Measurements from ENCODE around the gene THAP9. TPM values are rescaled to one million over a fixed set of nuclear protein-coding genes. Genes with fewer than 3 reads are reported as not detected.

THAP9 gene
- total RNA-seq, 2 donors from 2014 or later, result 4.4 to 4.6 TPM

DNA sequence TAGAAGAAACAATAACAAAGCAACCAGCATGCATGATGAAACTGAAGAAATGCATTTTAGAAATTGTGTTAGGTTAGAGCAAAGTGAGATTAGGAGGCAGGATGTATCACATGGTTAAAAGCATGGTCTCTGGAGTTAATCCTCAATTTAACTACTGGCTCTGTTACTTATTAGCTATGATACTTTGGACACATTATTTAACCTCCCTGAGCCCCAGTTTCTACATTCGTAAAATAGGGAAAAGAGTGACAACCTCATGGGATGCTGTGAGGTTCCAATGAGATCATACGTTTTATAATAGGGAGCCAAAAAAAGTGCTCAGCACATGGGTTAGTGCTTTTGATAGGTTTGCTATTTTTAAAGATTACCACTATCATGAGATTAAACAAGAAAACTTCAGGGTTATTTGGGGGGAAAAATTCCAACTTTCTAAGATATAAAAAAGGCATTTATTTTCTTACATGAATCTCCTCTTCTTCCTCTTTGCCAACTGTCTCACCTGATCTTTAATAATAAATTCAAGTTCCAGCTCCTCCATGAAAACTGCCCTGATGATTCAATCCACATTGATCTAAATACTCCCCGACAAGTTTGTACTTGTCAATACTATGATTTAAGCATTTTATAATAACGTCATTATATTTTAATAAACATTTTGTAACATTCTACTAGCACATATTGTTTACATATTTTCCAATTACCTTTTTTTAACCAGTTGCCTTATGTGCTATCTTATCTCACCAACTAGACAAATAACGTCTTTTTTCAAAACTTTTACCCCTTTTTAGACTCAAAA lies 14.2 kb upstream of the THAP9 start:
- peaks cover 57% of the 10 kb centered on the region for H3K4me1 Mint-ChIP-seq (ENCODE audit: low read depth)
- DNase-seq (no peak), ATAC-seq (replicated peaks in 1 of 2) (no peak)
- peaks cover 2 to 4% of the 10 kb centered on the region in 2 donors for H3K36me3 Mint-ChIP-seq (ENCODE audit: insufficient read depth in 2 of 2)
- no peaks in the 10 kb centered on the region for H3K27me3 Mint-ChIP-seq (ENCODE audit: low read depth)
- H3K27ac Mint-ChIP-seq, result peak overlapping the region; percentile 2
- no peak overlapping the region for H3K4me3 Mint-ChIP-seq
- H3K9me3 Mint-ChIP-seq, result no peaks in the 10 kb centered on the region

GRCh38 chr4:82889287-82889686 lies 11.2 kb upstream of the THAP9 start:
- peak overlapping the region; percentile 89 to 93 for H3K4me3 Mint-ChIP-seq
- peaks cover 66% of the 10 kb centered on the region for H3K4me1 Mint-ChIP-seq (ENCODE audit: low read depth)
- no peaks in the 10 kb centered on the region for H3K27me3 Mint-ChIP-seq (ENCODE audit: low read depth)
- peaks cover 2 to 5% of the 10 kb centered on the region in 2 donors for H3K36me3 Mint-ChIP-seq (ENCODE audit: insufficient read depth in 2 of 2)
- DNase-seq, result no peak
- ATAC-seq (replicated peaks in 1 of 2), result no peak
- H3K27ac Mint-ChIP-seq, result peak overlapping the region; percentile 92
- H3K9me3 Mint-ChIP-seq, result no peaks in the 10 kb centered on the region

DNA sequence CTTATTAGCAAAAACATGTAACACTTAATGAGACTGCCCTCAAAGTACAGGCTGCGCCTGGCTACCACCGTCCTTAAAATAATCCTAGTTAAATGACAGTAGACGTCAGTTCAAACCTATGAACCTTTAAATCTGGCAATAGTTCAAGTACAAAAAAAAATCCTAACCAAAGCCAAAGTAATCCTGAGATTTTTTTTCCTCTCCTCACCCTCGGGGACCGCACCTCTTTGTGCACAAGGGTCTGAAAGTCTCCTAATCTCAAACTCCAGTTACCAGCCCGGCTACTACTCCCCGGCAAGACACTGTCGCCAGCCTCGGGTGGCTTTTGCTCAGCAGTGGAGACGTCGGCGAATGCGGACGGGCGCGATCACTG lies 10.0 kb upstream of the THAP9 start:
- Mint-ChIP-seq H3K4me3 (peak overlapping the region; percentile 89 to 93), H3K27ac (peak overlapping the region; percentile 92), H3K9me3 (no peaks in the 10 kb centered on the region), H3K36me3 (ENCODE audit: insufficient read depth in 2 of 2) (peaks cover 2 to 12% of the 10 kb centered on the region in 2 donors), H3K4me1 (ENCODE audit: low read depth) (peaks cover 65% of the 10 kb centered on the region), H3K27me3 (ENCODE audit: low read depth) (no peaks in the 10 kb centered on the region)
- DNase-seq (no peak), ATAC-seq (replicated peaks in 1 of 2) (peak; percentile 60 to 69)

GRCh38 chr4:82890901-82891706 lies 9.4 kb upstream of the THAP9 start, which contains the start of gene SEC31A:
Gene SEC31A, minus strand, starts transcription at chr4:82891153. Its CDS starts 9,217 bp downstream, at chr4:82881936.
- Mint-ChIP-seq H3K36me3 (ENCODE audit: insufficient read depth in 2 of 2) (peaks cover 0 to 14% of the 10 kb centered on the region in 2 donors), H3K9me3 (no peaks in the 10 kb centered on the region), H3K4me1 (ENCODE audit: low read depth) (peaks cover 65% of the 10 kb centered on the region), H3K4me3 (peak within 1 kb of the TSS; percentile 89 to 93), H3K27ac (peak within 1 kb of the TSS; percentile 92), H3K27me3 (ENCODE audit: low read depth) (no peaks in the 10 kb centered on the region)
- peak; percentile 98 to 99 for DNase-seq
- ATAC-seq (replicated peaks in 1 of 2), result peak; percentile 94 to 95

GRCh38 chr4:82891707-82892466 lies 8.6 kb upstream of the THAP9 start:
- peaks cover under 1 to 17% of the 10 kb centered on the region in 2 donors for H3K36me3 Mint-ChIP-seq (ENCODE audit: insufficient read depth in 2 of 2)
- peak overlapping the region; percentile 87 for H3K27ac Mint-ChIP-seq
- H3K4me3 Mint-ChIP-seq, result peak overlapping the region; percentile 89 to 93
- DNase-seq, result no peak
- no peaks in the 10 kb centered on the region for H3K9me3 Mint-ChIP-seq
- ATAC-seq (replicated peaks in 1 of 2), result no peak
- H3K4me1 Mint-ChIP-seq (ENCODE audit: low read depth), result peaks cover 61% of the 10 kb centered on the region
- no peaks in the 10 kb centered on the region for H3K27me3 Mint-ChIP-seq (ENCODE audit: low read depth)

DNA sequence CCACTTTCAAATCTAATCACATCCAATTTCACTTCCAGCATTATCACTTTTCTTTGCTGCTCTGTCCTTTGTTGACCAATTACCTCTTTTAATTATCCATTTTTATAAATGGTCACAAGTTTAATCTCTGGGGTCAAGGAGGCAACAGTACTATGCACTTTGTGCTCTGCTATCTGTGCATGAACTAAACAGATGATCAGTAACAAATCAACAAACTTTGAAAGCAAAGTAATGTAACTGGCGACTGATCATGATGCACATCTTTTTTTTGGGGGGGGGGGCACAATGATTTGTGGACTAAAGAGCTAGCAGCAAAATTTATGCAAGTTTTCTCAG lies 8.1 kb upstream of the THAP9 start:
- Mint-ChIP-seq H3K36me3 (ENCODE audit: insufficient read depth in 2 of 2) (peaks cover 2 to 20% of the 10 kb centered on the region in 2 donors), H3K27me3 (ENCODE audit: low read depth) (no peaks in the 10 kb centered on the region), H3K9me3 (no peaks in the 10 kb centered on the region), H3K27ac (peak overlapping the region; percentile 87), H3K4me1 (ENCODE audit: low read depth) (peaks cover 60% of the 10 kb centered on the region), H3K4me3 (peak overlapping the region; percentile 89 to 93)
- ATAC-seq (replicated peaks in 1 of 2) (no peak), DNase-seq (no peak)

- peaks cover 5 to 23% of the 10 kb centered on the region in 2 donors for H3K36me3 Mint-ChIP-seq (ENCODE audit: insufficient read depth in 2 of 2)
- no peaks in the 10 kb centered on the region for H3K9me3 Mint-ChIP-seq
- no peak for ATAC-seq (replicated peaks in 1 of 2)
- no peaks in the 10 kb centered on the region for H3K27me3 Mint-ChIP-seq (ENCODE audit: low read depth)
- H3K27ac Mint-ChIP-seq, result no peak overlapping the region
- no peak for DNase-seq
- no peak overlapping the region for H3K4me3 Mint-ChIP-seq
- H3K4me1 Mint-ChIP-seq (ENCODE audit: low read depth), result peaks cover 68% of the 10 kb centered on the region
Measured at GRCh38 chr4:82893942-82894341, 6.6 kb upstream of the THAP9 start.

DNA sequence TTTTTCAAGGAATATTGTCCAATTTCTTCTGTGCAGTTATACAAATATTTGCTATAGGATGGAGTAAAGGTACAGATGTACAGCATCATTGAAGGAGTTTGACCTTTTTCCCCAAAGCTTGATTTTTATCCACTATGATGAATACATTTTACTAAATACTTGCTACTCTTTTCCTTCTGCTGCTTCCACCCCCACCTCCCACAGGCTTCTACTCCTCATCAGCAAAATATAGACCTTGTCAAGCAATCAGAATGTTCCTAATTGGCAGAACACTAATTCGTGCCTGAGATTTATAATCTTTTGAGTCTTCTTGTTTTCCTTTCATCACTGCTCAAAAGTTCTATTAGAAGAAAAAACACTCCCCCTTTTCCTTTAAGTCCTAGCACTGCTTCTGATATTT lies 3.8 kb upstream of the THAP9 start:
- Mint-ChIP-seq H3K4me1 (ENCODE audit: low read depth) (peaks cover 46% of the 10 kb centered on the region), H3K36me3 (ENCODE audit: insufficient read depth in 2 of 2) (peaks cover 5 to 23% of the 10 kb centered on the region in 2 donors), H3K9me3 (no peaks in the 10 kb centered on the region), H3K4me3 (peak overlapping the region in 1 of 2 donors; percentile 24), H3K27ac (peak overlapping the region; percentile 27), H3K27me3 (ENCODE audit: low read depth) (no peaks in the 10 kb centered on the region)
- no peak for DNase-seq
- ATAC-seq (replicated peaks in 1 of 2), result no peak

DNA sequence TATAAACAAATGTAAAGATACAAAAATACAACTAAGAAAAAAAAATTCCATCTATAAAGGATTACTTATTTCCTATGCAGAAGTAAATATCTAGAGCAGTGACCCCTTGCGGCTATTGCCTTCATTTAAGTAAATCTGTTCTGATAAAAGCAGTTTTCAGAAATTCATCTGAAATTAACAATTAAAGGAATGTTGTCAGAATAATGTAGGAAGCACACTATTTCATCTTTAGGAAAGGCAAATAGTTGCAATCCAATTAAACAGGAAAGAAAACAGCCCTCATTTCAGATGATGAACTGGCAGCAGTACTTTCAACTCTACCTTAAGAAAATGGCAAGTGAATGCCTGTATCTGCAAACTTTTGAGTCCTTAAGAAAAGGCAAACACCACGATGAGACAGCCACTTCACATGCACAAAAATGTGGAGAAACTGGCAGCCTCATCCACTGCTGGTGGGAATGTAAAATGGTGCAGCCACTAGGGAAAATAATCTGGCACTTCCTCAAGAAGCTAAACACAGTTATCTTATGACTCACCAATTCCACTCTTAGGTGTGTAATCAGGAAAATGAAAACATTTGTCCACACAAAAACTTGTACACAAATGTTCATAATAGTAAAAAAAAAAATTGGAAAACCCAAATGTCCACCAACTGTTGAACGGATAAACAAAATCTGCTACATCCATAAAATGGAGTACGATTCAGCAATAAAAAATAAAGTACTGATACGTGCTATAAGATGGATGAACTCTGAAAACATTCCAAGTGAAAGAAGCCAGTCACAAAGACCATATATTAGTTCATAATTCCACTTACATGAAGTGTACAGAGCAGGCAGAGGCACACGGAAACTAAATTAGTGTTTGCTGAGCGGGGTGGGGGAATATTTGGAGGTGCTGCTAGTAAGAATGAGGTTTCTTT lies 2.0 kb upstream of the THAP9 start:
- H3K36me3 Mint-ChIP-seq (ENCODE audit: insufficient read depth in 2 of 2), result peaks cover 5 to 23% of the 10 kb centered on the region in 2 donors
- DNase-seq (no peak), ATAC-seq (replicated peaks in 1 of 2) (no peak)
- H3K27ac Mint-ChIP-seq, result no peak overlapping the region
- H3K27me3 Mint-ChIP-seq (ENCODE audit: low read depth), result no peaks in the 10 kb centered on the region
- H3K4me1 Mint-ChIP-seq (ENCODE audit: low read depth), result peaks cover 37% of the 10 kb centered on the region
- H3K4me3 Mint-ChIP-seq, result no peak overlapping the region
- no peaks in the 10 kb centered on the region for H3K9me3 Mint-ChIP-seq

DNA sequence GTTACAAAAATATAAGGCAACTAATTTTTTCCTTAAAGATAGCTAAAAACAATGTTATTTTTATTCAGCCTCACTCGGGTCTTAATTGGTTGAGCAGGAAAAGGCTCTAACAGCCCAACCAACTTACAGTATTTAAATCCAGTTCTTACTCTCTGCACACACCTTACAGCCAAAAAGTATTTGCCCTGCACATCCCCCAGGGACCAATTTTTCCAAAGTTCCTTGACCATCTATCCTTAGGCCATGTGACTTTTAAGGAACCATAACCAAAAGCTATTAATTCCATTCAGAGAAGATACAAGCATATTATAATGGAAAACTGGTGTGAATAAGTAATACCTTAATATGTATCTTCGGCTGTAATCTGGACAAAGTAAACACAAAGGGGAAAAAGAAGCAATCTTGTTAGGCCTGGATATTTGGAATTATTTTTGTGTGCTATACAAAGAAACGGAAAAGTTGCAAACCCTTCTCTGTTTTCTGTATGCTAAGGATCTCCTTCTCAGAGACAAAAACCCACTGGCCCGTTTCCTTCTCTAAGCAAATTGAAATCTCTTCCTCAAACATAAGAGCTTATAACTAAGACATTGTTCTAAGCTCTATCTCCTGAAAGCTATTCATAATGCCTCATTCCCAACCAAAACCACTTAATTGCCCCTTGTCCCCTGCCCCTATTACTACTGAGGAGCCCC lies 1.0 kb upstream of the THAP9 start:
- peaks cover 42% of the 10 kb centered on the region for H3K4me1 Mint-ChIP-seq (ENCODE audit: low read depth)
- H3K36me3 Mint-ChIP-seq (ENCODE audit: insufficient read depth in 2 of 2), result peaks cover 5 to 15% of the 10 kb centered on the region in 2 donors

DNA sequence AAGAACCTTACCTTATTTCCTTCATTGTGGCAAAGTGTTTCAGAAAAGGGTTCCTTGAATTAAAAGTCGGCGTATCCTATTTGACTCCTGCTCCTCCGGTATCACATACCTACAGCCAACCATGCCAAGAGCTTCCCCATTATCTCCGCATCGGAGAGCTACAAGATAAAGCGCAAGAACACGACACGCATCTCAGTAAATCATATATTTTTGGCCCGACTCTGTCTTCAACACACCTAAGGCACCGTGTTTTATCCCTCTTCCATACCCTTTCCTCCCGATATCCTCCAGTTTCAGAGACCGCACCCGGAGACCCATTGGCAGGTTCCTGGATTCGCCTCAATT lies 497 bp upstream of the THAP9 start:
- Mint-ChIP-seq H3K27ac (no peak overlapping the region), H3K27me3 (ENCODE audit: low read depth) (no peaks in the 10 kb centered on the region), H3K9me3 (no peaks in the 10 kb centered on the region), H3K4me3 (no peak overlapping the region), H3K36me3 (ENCODE audit: insufficient read depth in 2 of 2) (peaks cover 5 to 12% of the 10 kb centered on the region in 2 donors), H3K4me1 (ENCODE audit: low read depth) (peaks cover 42% of the 10 kb centered on the region)
- DNase-seq (no peak), ATAC-seq (replicated peaks in 1 of 2) (peak in 1 of 2 donors; percentile 0)

More for the DNA sequence above, 1.0 kb upstream of the THAP9 start:
- Mint-ChIP-seq H3K27me3 (ENCODE audit: low read depth) (no peaks in the 10 kb centered on the region), H3K4me3 (no peak overlapping the region), H3K9me3 (no peaks in the 10 kb centered on the region), H3K27ac (no peak overlapping the region)
- DNase-seq (no peak), ATAC-seq (replicated peaks in 1 of 2) (no peak)
